GM18867 (cell line): ENCODE measurements around the gene RTL3.
"Not testable (repeated sequence)": the region's sequence is repeated elsewhere in the genome, so short reads cannot be mapped to it uniquely, and the experiment has no call there.

Experiments used
- ATAC-seq: cut with Tn5 transposase; IDR thresholded peaks from one replicate; pipeline ENCODE4 v1.9.1; 2021; ENCODE audit warnings: mild to moderate bottlenecking, moderate library complexity; ENCODE audit not compliant: unreplicated experiment

Gene RTL3

GRCh38 chrX:78658845-78659744, at the start of gene RTL3:
TSS of gene RTL3 (minus strand) at chrX:78659328. CDS start at chrX:78658420, 908 bp downstream.
- ATAC-seq = peak; percentile 46

- ATAC-seq = no peak
Observed at GRCh38 chrX:78708816-78709215, 49.7 kb upstream of the RTL3 start.

GRCh38 chrX:78708262-78708661, 49.1 kb upstream of the RTL3 start:
- no peak for ATAC-seq

GRCh38 chrX:78706071-78706470, 46.9 kb upstream of the RTL3 start:
- no peak for ATAC-seq

GRCh38 chrX:78693536-78693935, 34.4 kb upstream of the RTL3 start:
- ATAC-seq = no peak

GRCh38 chrX:78693012-78693411, 33.9 kb upstream of the RTL3 start:
- no peak for ATAC-seq

- peak; percentile 95 for ATAC-seq
Observed at GRCh38 chrX:78687586-78687985, 28.5 kb upstream of the RTL3 start.

GRCh38 chrX:78673246-78673645, 14.1 kb upstream of the RTL3 start:
- ATAC-seq = no peak

- ATAC-seq = no peak
Observed at GRCh38 chrX:78665342-78665741, 6.2 kb upstream of the RTL3 start.

- ATAC-seq = no peak
Observed at GRCh38 chrX:78661836-78662235, 2.7 kb upstream of the RTL3 start.

- ATAC-seq = no peak
Observed at GRCh38 chrX:78659955-78660354, 827 bp upstream of the RTL3 start.

GRCh38 chrX:78658414-78658813, 714 bp downstream of the RTL3 start:
- ATAC-seq = no peak

GRCh38 chrX:78655642-78656041, 3.5 kb downstream of the RTL3 start:
- ATAC-seq = no peak

GRCh38 chrX:78653118-78653822, 5.9 kb downstream of the RTL3 start:
- ATAC-seq = peak; percentile 36

- ATAC-seq = peak; percentile 92
Observed at GRCh38 chrX:78650906-78651437, 8.2 kb downstream of the RTL3 start.

- no peak for ATAC-seq
Observed at GRCh38 chrX:78643874-78644273, 15.3 kb downstream of the RTL3 start.

GRCh38 chrX:78643096-78643495, 16.0 kb downstream of the RTL3 start:
- ATAC-seq = no peak

- not testable (repeated sequence) for ATAC-seq
Observed at GRCh38 chrX:78636096-78636495, 23.0 kb downstream of the RTL3 start.

- no peak for ATAC-seq
Observed at GRCh38 chrX:78624962-78625909, 33.9 kb downstream of the RTL3 start.

GRCh38 chrX:78624426-78624825, 34.7 kb downstream of the RTL3 start:
- ATAC-seq = no peak

- ATAC-seq = no peak
Observed at GRCh38 chrX:78622831-78623230, 36.3 kb downstream of the RTL3 start.
